KOPT-K1 (cell line): ENCODE measurements around the gene SLC6A7.

ENCODE experiments used
- H3K27ac ChIP-seq: fragments of 200-600 bp; sonication (generic); 2 replicates; pipeline ENCODE4 v1.5.1; 2016; ENCODE audit warnings: antibody characterized with exemption, mild to moderate bottlenecking, low read depth, low read length; ENCODE audit not compliant: poor library complexity, severe bottlenecking
- H3K36me3 ChIP-seq: fragments of 200-600 bp; sonication (generic); 2 replicates; pipeline ENCODE4 v1.5.1; 2017; ENCODE audit warnings: antibody characterized with exemption, mild to moderate bottlenecking, low read length, moderate library complexity; ENCODE audit not compliant: insufficient read depth
- H3K9me3 ChIP-seq: fragments of 200-600 bp; sonication (generic); 2 replicates; pipeline ENCODE4 v1.5.1; 2017; ENCODE audit warnings: antibody characterized with exemption, low read length, mild to moderate bottlenecking; ENCODE audit not compliant: insufficient read depth, poor library complexity, severe bottlenecking

Gene SLC6A7

GRCh38 chr5:150189326-150189725 lies 536 bp upstream of the SLC6A7 start:
- no peaks in the 10 kb centered on the region for H3K36me3 ChIP-seq
- H3K9me3 ChIP-seq, result no peaks in the 10 kb centered on the region

GRCh38 chr5:150190503-150190979 lies 679 bp downstream of the SLC6A7 start:
- H3K9me3 ChIP-seq, result no peaks in the 10 kb centered on the region
- no peaks in the 10 kb centered on the region for H3K36me3 ChIP-seq
- no peak overlapping the region for H3K27ac ChIP-seq

More at GRCh38 chr5:150189326-150189725, 536 bp upstream of the SLC6A7 start:
- no peak overlapping the region for H3K27ac ChIP-seq

- no peaks in the 10 kb centered on the region for H3K36me3 ChIP-seq
- H3K9me3 ChIP-seq, result no peaks in the 10 kb centered on the region
- H3K27ac ChIP-seq, result no peak overlapping the region
Measured at GRCh38 chr5:150190987-150191386, 1.1 kb downstream of the SLC6A7 start.

- Histone ChIP-seq H3K9me3 (no peaks in the 10 kb centered on the region), H3K27ac (no peak overlapping the region), H3K36me3 (no peaks in the 10 kb centered on the region)
Measured at GRCh38 chr5:150192462-150192861, 2.6 kb downstream of the SLC6A7 start.

GRCh38 chr5:150195736-150196485 lies 6.0 kb downstream of the SLC6A7 start:
- Histone ChIP-seq H3K9me3 (no peaks in the 10 kb centered on the region), H3K36me3 (no peaks in the 10 kb centered on the region), H3K27ac (no peak overlapping the region)

GRCh38 chr5:150196514-150196913 lies 6.7 kb downstream of the SLC6A7 start:
- Histone ChIP-seq H3K36me3 (no peaks in the 10 kb centered on the region), H3K27ac (no peak overlapping the region), H3K9me3 (no peaks in the 10 kb centered on the region)

GRCh38 chr5:150196986-150197385 lies 7.1 kb downstream of the SLC6A7 start:
- no peak overlapping the region for H3K27ac ChIP-seq
- H3K36me3 ChIP-seq, result no peaks in the 10 kb centered on the region
- no peaks in the 10 kb centered on the region for H3K9me3 ChIP-seq

- Histone ChIP-seq H3K36me3 (no peaks in the 10 kb centered on the region), H3K27ac (no peak overlapping the region), H3K9me3 (no peaks in the 10 kb centered on the region)
Measured at GRCh38 chr5:150197476-150197875, 7.6 kb downstream of the SLC6A7 start.

GRCh38 chr5:150202501-150202900 lies 12.6 kb downstream of the SLC6A7 start:
- H3K36me3 ChIP-seq, result no peaks in the 10 kb centered on the region
- no peak overlapping the region for H3K27ac ChIP-seq
- no peaks in the 10 kb centered on the region for H3K9me3 ChIP-seq

- H3K9me3 ChIP-seq, result no peaks in the 10 kb centered on the region
- no peak overlapping the region for H3K27ac ChIP-seq
- H3K36me3 ChIP-seq, result no peaks in the 10 kb centered on the region
Measured at GRCh38 chr5:150203832-150204589, 14.1 kb downstream of the SLC6A7 start.

GRCh38 chr5:150204590-150204960 lies 14.7 kb downstream of the SLC6A7 start:
- H3K27ac ChIP-seq, result no peak overlapping the region
- no peaks in the 10 kb centered on the region for H3K36me3 ChIP-seq
- no peaks in the 10 kb centered on the region for H3K9me3 ChIP-seq

GRCh38 chr5:150206098-150206778 lies 16.4 kb downstream of the SLC6A7 start:
- Histone ChIP-seq H3K27ac (no peak overlapping the region), H3K9me3 (no peaks in the 10 kb centered on the region), H3K36me3 (no peaks in the 10 kb centered on the region)

GRCh38 chr5:150206779-150207115 lies 16.9 kb downstream of the SLC6A7 start:
- Histone ChIP-seq H3K36me3 (no peaks in the 10 kb centered on the region), H3K9me3 (no peaks in the 10 kb centered on the region), H3K27ac (no peak overlapping the region)

GRCh38 chr5:150208187-150209098 lies 18.6 kb downstream of the SLC6A7 start:
- H3K27ac ChIP-seq, result no peak overlapping the region
- H3K36me3 ChIP-seq, result no peaks in the 10 kb centered on the region

More at GRCh38 chr5:150208187-150209098, 18.6 kb downstream of the SLC6A7 start:
- no peaks in the 10 kb centered on the region for H3K9me3 ChIP-seq
